ENCODE measurements around the gene PARD6B.

DNA sequence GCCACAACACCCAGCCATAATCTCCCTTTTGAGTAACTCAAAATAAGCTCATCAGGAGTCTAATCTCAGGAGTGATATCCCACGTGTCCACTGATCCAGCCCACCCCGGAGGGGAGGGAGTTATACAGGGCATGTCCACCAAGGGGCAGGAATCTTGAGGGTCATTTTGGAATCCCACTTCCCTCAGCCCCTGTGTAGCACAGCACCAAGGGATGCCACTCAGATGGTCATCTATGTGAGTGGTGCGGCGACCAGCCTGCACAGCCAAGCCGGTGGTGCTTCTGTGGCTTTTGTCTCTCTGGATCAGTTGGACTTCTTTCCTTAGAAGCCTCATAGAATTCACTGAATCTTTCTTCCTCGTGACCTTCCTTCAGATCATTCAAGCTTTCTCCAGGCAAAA, 52.5 kb downstream of the PARD6B start:
- TF ChIP-seq CTCF (IDR thresholded peaks at IDR 0.05 in 8 of 11, conservative IDR thresholded peaks at IDR 0.05 in 3 of 11) (no peak), POLR2AphosphoS5 (IDR thresholded peaks at IDR 0.05) (no peak), POLR2A (IDR thresholded peaks at IDR 0.05) (no peak)

Data from spleen (tissue), 7 donors.